Neutrophil (primary cell): Measurements from ENCODE around the gene TPPP3.

ENCODE experiments used
- H3K27ac ChIP-seq: fragments of 200-600 bp; sonication (generic); 2 replicates; pipeline ENCODE4 v1.5.1; 2016; ENCODE audit warnings: mild to moderate bottlenecking, moderate library complexity
- H3K27me3 ChIP-seq: fragments of 200-600 bp; sonication (generic); 2 replicates; pipeline ENCODE4 v1.6.0; 2016; ENCODE audit warnings: mild to moderate bottlenecking
- H3K36me3 ChIP-seq: fragments of 200-600 bp; sonication (generic); 2 replicates; pipeline ENCODE4 v1.5.1; 2017
- H3K4me1 ChIP-seq, 2 experiments: fragments of 200-600 bp in 1 of 2; sonication (generic) in 1 of 2; 1 replicate in 1 of 2; 2 replicates in 1 of 2; pipeline versions ENCODE4 v1.5.1 to v1.6.1; 2013 to 2016; ENCODE audit warnings: low read depth in 1 of 2, low read length in 1 of 2, mild to moderate bottlenecking in 1 of 2, moderate library complexity in 1 of 2; ENCODE audit not compliant: control insufficient read depth in 1 of 2, insufficient read depth in 1 of 2
- H3K4me3 ChIP-seq, 2 experiments: fragments of 200-600 bp in 1 of 2; sonication (generic) in 1 of 2; 1 replicate in 1 of 2; 2 replicates in 1 of 2; pipeline ENCODE4 v1.5.1; 2013 to 2016; ENCODE audit warnings: low read depth in 1 of 2, low read length in 1 of 2, mild to moderate bottlenecking in 1 of 2, moderate library complexity in 1 of 2
- H3K9me3 ChIP-seq: fragments of 200-600 bp; sonication (generic); 2 replicates; pipeline ENCODE4 v1.5.1; 2016
- TF ChIP-seq, protein P1 (sequence below): fragments of 200-600 bp; sonication (generic); IDR thresholded peaks from 2 replicates; pipeline ENCODE4 v1.5.1; 2016; ENCODE audit warnings: antibody characterized with exemption

Gene TPPP3

DNA sequence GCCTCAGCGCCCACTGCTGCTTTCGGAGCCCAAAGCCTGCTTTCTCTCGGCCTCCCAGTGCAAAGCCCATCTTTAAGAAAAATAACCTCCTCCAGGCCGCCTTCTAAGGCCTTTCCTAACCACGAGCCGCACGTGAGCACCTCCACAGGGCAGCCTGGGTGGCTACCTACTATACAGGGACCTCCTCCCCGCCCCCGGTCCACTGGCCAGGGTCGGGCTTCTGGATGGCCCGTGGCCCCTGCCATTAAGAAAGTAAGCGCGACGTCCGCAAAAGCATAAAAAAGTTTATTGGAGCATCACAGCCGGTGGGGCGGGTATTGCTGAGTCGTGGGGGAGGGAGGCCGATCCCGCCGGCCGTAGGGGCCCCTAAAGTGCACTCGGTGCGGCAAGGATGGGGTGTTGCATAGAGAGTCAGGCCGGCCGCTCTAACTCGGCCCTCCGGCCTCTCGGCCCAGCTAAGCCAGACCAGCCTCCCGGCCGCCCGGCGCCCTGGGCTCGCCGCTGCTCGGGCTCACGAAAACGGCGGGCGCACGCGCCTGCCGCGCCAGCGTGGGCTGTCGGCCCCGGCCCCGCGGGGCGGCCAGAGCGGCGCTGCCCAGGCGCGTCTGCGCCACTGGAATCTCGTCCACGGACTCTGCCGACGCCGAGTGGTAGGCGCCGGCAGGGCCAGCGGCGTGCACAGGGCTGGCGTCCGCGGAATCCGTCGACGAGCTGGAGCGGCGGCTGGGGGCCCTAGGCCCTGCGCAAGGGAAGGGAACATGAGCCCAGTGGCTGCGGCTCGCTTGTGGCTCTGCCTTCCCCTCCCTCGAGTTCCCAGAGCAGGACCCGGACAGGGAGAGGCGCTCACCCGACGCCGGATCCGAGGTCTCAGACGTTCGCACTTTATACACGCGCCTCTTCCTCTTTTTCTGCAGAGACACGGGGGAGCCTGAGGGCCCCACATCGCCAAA, 1.1 kb upstream of the TPPP3 start:
- no peaks in the 10 kb centered on the region for H3K36me3 ChIP-seq
- peaks cover 73% of the 10 kb centered on the region for H3K27me3 ChIP-seq
- peaks cover 43 to 53% of the 10 kb centered on the region in 2 experiments for H3K4me1 ChIP-seq
- H3K4me3 ChIP-seq, result peak overlapping the region; percentile 31 to 49
- no peak overlapping the region for H3K27ac ChIP-seq
- TF ChIP-seq, protein P1, sequence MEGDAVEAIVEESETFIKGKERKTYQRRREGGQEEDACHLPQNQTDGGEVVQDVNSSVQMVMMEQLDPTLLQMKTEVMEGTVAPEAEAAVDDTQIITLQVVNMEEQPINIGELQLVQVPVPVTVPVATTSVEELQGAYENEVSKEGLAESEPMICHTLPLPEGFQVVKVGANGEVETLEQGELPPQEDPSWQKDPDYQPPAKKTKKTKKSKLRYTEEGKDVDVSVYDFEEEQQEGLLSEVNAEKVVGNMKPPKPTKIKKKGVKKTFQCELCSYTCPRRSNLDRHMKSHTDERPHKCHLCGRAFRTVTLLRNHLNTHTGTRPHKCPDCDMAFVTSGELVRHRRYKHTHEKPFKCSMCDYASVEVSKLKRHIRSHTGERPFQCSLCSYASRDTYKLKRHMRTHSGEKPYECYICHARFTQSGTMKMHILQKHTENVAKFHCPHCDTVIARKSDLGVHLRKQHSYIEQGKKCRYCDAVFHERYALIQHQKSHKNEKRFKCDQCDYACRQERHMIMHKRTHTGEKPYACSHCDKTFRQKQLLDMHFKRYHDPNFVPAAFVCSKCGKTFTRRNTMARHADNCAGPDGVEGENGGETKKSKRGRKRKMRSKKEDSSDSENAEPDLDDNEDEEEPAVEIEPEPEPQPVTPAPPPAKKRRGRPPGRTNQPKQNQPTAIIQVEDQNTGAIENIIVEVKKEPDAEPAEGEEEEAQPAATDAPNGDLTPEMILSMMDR, result no peak
- no peaks in the 10 kb centered on the region for H3K9me3 ChIP-seq

DNA sequence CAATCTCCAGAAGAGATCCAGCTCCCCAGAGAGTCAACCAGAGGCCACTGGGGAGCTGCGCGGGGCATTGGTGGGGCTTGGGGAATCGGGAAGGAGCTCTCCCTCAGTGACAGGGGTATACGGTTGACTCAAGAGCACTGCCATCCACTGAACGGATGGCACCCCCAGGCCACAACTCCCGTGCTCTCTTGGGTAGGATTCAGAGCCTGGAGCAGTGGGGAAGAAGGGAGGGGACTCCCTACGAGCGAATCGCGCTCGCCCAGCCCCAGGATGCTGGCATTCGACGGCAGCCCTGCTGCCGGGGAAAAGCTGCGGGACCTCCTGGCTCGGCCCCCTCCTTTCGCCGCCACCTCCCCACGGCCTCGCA, 473 bp upstream of the TPPP3 start:
- Histone ChIP-seq H3K27me3 (peaks cover 67% of the 10 kb centered on the region), H3K4me1 (peaks cover 43 to 49% of the 10 kb centered on the region in 2 experiments), H3K27ac (no peak overlapping the region)

DNA sequence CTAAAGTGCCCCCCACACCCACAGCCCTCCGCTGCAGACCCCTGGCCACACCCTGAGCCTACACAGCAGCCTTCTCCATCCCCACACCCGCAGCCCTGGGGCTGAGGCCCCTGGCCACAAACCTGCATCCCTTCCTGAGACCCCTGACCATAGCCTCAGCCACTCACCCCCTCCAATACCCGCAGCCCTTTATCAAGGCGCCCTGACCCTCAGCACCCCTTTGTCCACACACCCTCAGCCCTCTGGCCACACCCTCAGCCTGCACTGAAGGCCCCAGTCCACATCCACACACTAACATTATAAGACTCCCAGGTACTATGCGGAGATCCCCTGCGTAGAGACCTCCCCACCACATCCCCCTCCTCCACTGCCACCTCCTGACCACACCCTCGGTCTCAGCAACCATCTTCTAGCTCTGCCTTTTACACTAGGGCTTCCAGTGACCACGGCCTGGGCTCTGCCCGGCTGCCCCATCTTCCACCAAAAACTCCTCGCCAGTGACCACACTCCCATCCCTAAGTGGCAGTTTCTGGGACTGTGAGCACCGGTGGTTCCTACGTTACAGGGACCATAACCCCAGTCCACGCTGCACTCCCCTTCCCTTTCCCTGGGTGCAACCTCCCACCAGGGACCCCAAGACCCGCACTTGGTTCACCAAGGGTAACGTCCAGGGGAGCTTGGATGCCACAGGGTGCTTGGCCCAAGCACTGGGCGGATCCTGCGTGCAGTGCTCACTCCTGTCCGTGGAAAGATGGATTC, 818 bp downstream of the TPPP3 start:
- Histone ChIP-seq H3K27ac (no peak overlapping the region), H3K9me3 (no peaks in the 10 kb centered on the region), H3K36me3 (no peaks in the 10 kb centered on the region), H3K27me3 (peaks cover 61% of the 10 kb centered on the region), H3K4me3 (no peak overlapping the region), H3K4me1 (peaks cover 43 to 49% of the 10 kb centered on the region in 2 experiments)
- TF ChIP-seq, protein P1, result no peak

More for the DNA sequence above, 473 bp upstream of the TPPP3 start:
- no peaks in the 10 kb centered on the region for H3K9me3 ChIP-seq
- no peaks in the 10 kb centered on the region for H3K36me3 ChIP-seq
- H3K4me3 ChIP-seq, result peak overlapping the region; percentile 26 to 49
- TF ChIP-seq, protein P1, result no peak

DNA sequence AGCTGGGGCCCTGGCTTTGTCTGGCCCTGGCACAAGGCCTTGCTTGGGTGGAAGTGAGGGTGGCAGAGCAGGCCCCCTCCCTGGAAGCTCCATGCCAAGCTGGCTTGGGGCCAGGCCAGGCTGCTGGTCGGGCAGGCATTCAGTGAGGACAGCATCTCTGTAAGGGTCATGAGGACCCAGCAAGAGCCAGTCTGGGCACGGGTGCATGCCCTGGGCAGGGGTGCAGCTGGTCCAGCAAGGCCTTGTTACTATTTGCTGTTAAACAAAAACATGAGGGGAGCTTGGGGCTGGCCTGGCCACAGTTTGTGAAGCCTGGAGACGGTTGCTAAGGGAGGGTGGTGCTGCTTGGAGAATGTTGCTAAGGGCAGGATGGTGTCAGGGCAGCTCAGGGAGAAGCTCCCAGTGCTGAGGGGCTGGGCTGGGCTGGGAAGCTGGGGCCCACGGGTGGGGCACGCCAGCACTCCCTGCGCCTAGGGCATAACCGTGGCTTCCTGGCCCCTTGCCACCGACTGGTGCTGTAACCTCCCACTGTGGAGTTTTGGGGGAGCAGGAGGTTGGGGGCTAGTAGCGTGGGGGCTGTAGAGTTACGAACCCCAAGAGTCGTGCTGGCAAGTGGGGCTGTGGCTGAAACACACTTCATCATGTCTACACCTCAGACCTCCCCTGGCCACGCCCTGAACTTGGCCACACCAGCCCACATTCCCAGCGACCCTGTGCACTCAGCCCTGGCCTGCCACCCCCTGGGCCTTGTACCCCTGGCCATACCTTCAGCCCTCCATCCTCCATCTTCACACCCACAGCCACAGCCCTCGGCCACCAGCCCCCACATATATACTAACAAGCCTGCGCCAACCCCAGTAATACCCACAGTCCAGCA, 1.6 kb downstream of the TPPP3 start:
- peaks cover 43 to 49% of the 10 kb centered on the region in 2 experiments for H3K4me1 ChIP-seq
- H3K27ac ChIP-seq, result no peak overlapping the region
- H3K4me3 ChIP-seq, result no peak overlapping the region
- no peaks in the 10 kb centered on the region for H3K9me3 ChIP-seq
- no peaks in the 10 kb centered on the region for H3K36me3 ChIP-seq
- peaks cover 60% of the 10 kb centered on the region for H3K27me3 ChIP-seq
- TF ChIP-seq, protein P1, result no peak

DNA sequence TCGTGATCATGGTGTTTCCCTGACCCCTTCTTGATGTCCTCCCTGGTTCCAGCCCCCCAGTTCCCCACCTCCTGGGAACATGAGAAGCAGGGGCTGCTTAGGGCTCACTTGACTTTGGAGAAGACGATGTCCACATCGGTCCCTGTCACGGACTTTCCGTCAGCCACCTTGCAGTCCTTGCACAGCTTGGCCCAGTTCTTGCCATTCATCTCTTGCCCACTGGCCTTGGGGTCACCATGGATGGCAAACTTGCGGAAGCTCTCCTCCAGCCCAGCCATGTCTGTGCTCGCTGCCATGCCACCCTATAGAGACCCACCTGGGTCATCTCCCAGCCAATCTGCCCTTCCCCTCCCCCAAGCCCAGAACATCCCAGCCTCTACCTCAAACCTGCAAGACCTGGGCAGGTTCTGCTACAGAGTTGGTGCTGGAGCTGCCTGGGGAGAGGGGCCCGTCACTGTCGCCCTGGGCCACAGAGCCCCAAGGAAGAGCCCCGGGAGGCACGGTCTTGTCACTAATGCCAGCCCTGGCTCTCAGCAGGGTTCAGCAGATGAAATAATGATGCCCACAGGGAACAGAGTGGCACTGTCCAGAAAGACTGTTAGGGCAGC, 2.4 kb downstream of the TPPP3 start:
- peak overlapping the region; percentile 23 to 28 for H3K4me3 ChIP-seq

More for the DNA sequence above, 2.4 kb downstream of the TPPP3 start:
- H3K36me3 ChIP-seq, result no peaks in the 10 kb centered on the region
- H3K9me3 ChIP-seq, result no peaks in the 10 kb centered on the region
- TF ChIP-seq, protein P1, result no peak
- H3K27ac ChIP-seq, result peak overlapping the region; percentile 63
- H3K27me3 ChIP-seq, result peaks cover 53% of the 10 kb centered on the region
- H3K4me1 ChIP-seq, result peaks cover 43 to 49% of the 10 kb centered on the region in 2 experiments
